ENCODE data around the gene ZCCHC14. TPM values are rescaled to one million over a fixed set of nuclear protein-coding genes. Genes with fewer than 3 reads are reported as not detected.

Gene ZCCHC14
- total and polyA plus RNA-seq, 2 of the 13 experiments (the other 11 are each of a cell fraction or from before 2014, with no cell fraction given) = 12.4 to 12.5 TPM

- FAIRE-seq (no peak), DNase-seq (ENCODE audit: low spot score) (no peak), ATAC-seq (no peak)
- Histone ChIP-seq H3K36me3 (replicated peaks in 1 of 2; ENCODE audit: control insufficient read depth in 1 of 2, insufficient read depth in 2 of 2, low read length in 2 of 2) (peaks cover 16 to 56% of the 10 kb centered on the region in 2 experiments), H3K4me3 (replicated peaks in 1 of 3; ENCODE audit: insufficient read depth in 1 of 3, low read depth in 2 of 3, low read length in 3 of 3) (no peak overlapping the region), H3K27ac (ENCODE audit: extremely low read length, insufficient read depth, low read length) (no peak overlapping the region), H3K27me3 (ENCODE audit: control insufficient read depth in 1 of 2, insufficient read depth in 2 of 2, low read length in 2 of 2) (no peaks in the 10 kb centered on the region), H3K9me3 (ENCODE audit: low read length) (no peaks in the 10 kb centered on the region), H3K79me2 (ENCODE audit: insufficient read depth, low read length) (peaks cover 19% of the 10 kb centered on the region), H4K20me1 (ENCODE audit: insufficient read depth, low read length) (peaks cover 5% of the 10 kb centered on the region; the same call in 1 of the 2 replicates), H3K4me2 (ENCODE audit: low read depth, low read length) (no peak overlapping the region), H3K4me1 (ENCODE audit: insufficient read depth, low read length) (peaks cover 11% of the 10 kb centered on the region; the same call in 1 of the 2 replicates), H2AFZ (ENCODE audit: low read length) (no peak overlapping the region), H3K9ac (ENCODE audit: insufficient read depth, low read depth, low read length) (no peak overlapping the region)
- intact Hi-C loops (cut with micrococcal nuclease; ENCODE audit: unreplicated experiment) = no loop called here
- in situ Hi-C loops (cut with HindIII; ENCODE audit: extremely low pct_ligation_motif_present, low pct_unique_long_range_greater_than_20kb) = no loop called here
- WGBS (ENCODE audit: low lambda C conversion rate) = 95% methylated on average over 8 of the region's 8 CpGs
- no TSS peak for BruUV-seq (replicated peaks)
- CTCF ChIA-PET (ENCODE audit: low intra/inter-chr PET ratio, low total read pairs) = no interaction called here
- TF ChIP-seq ELF4 (CRISPR knock-in tag; IDR thresholded peaks at IDR 0.05; ENCODE audit: borderline replicate concordance) = no peak
- TF ChIP-seq DBP (CRISPR knock-in tag; IDR thresholded peaks at IDR 0.05; ENCODE audit: not compliant biosample characterization) = no peak
- no peak for TF ChIP-seq POLR2A (IDR thresholded peaks at IDR 0.05; ENCODE audit: insufficient read depth in 1 of 2, low read depth in 2 of 2, low read length in 2 of 2)
- no peak for TF ChIP-seq ZNF292 (CRISPR knock-in tag; IDR thresholded peaks at IDR 0.05; ENCODE audit: borderline replicate concordance, low read depth)
- TF ChIP-seq TRIM22 (IDR thresholded peaks at IDR 0.05) = no peak
- no peak for TF ChIP-seq SUZ12 (IDR thresholded peaks at IDR 0.05; ENCODE audit: low read depth, low read length)
- TF ChIP-seq CC2D1A (CRISPR knock-in tag; IDR thresholded peaks at IDR 0.05) = no peak
- no peak for TF ChIP-seq ADNP (CRISPR knock-in tag; IDR thresholded peaks at IDR 0.05)
- no peak for TF ChIP-seq CREM (IDR thresholded peaks at IDR 0.05)
- TF ChIP-seq CREM (CRISPR knock-in tag; IDR thresholded peaks at IDR 0.05) = no peak
- TF ChIP-seq SRY (CRISPR knock-in tag; IDR thresholded peaks at IDR 0.05) = no peak
- TF ChIP-seq YY1 (IDR thresholded peaks at IDR 0.05; ENCODE audit: insufficient read depth, insufficient replicate concordance, low read depth, low read length) = no peak
- no peak for TF ChIP-seq HOMEZ (CRISPR knock-in tag; IDR thresholded peaks at IDR 0.05; ENCODE audit: low read depth)
- TF ChIP-seq ZFP36L2 (CRISPR knock-in tag; IDR thresholded peaks at IDR 0.05) = no peak
- no peak for TF ChIP-seq REPIN1 (CRISPR knock-in tag; IDR thresholded peaks at IDR 0.05; ENCODE audit: borderline replicate concordance, low read depth)
- no peak for TF ChIP-seq IRF9 (CRISPR knock-in tag; IDR thresholded peaks at IDR 0.05; ENCODE audit: borderline replicate concordance)
- TF ChIP-seq ZNF441 (CRISPR knock-in tag; IDR thresholded peaks at IDR 0.05; ENCODE audit: borderline replicate concordance) = no peak
- POLR2A ChIA-PET = no interaction called here
These were observed 49.8 kb downstream of the ZCCHC14 start for GRCh38 chr16:87443016-87443415.

Data from HepG2 (cell line).